Parathyroid adenoma (tissue), 2 donors: Measurements from ENCODE around the gene IMMP2L.

ENCODE experiments used
- H2AFZ ChIP-seq: fragments of 300-600 bp; sonication (generic); one replicate; pipeline ENCODE4 v1.7.0; 2017; ENCODE audit warnings: antibody characterized with exemption, mild to moderate bottlenecking
- H3K27ac ChIP-seq: fragments of 300-600 bp; sonication (generic); one replicate; pipeline ENCODE4 v1.7.0; 2017
- H3K27me3 ChIP-seq: fragments of 300-600 bp; sonication (generic); one replicate; pipeline ENCODE4 v1.7.0; 2017; ENCODE audit warnings: low read length; ENCODE audit not compliant: control insufficient read depth, insufficient read depth
- H3K36me3 ChIP-seq: fragments of 300-600 bp; sonication (generic); one replicate; pipeline ENCODE4 v1.7.0; 2017; ENCODE audit warnings: low read length; ENCODE audit not compliant: control insufficient read depth, insufficient read depth
- H3K4me1 ChIP-seq: fragments of 300-600 bp; sonication (generic); one replicate; pipeline ENCODE4 v1.7.0; 2017; ENCODE audit warnings: control low read depth
- H3K4me2 ChIP-seq: fragments of 300-600 bp; sonication (generic); one replicate; pipeline ENCODE4 v1.7.0; 2017; ENCODE audit warnings: low read length
- H3K4me3 ChIP-seq: fragments of 300-600 bp; sonication (generic); one replicate; pipeline ENCODE4 v1.7.0; 2017; ENCODE audit warnings: low read depth, low read length
- H3K79me2 ChIP-seq: fragments of 300-600 bp; sonication (generic); one replicate; pipeline ENCODE4 v1.7.0; 2017; ENCODE audit warnings: control low read depth
- H3K9ac ChIP-seq: fragments of 300-600 bp; sonication (generic); one replicate; pipeline ENCODE4 v1.7.0; 2017; ENCODE audit warnings: mild to moderate bottlenecking
- H3K9me3 ChIP-seq: fragments of 300-600 bp; sonication (generic); one replicate; pipeline ENCODE4 v1.7.0; 2017; ENCODE audit warnings: low read length; ENCODE audit not compliant: control insufficient read depth
- TF ChIP-seq, protein P1 (sequence below): fragments of 300-600 bp; sonication (generic); IDR thresholded peaks from one replicate; pipeline ENCODE4 v1.7.0; 2017; ENCODE audit warnings: antibody characterized with exemption, mild to moderate bottlenecking
- donor health status: primary hyperparathyroidism.

The IMMP2L gene

DNA sequence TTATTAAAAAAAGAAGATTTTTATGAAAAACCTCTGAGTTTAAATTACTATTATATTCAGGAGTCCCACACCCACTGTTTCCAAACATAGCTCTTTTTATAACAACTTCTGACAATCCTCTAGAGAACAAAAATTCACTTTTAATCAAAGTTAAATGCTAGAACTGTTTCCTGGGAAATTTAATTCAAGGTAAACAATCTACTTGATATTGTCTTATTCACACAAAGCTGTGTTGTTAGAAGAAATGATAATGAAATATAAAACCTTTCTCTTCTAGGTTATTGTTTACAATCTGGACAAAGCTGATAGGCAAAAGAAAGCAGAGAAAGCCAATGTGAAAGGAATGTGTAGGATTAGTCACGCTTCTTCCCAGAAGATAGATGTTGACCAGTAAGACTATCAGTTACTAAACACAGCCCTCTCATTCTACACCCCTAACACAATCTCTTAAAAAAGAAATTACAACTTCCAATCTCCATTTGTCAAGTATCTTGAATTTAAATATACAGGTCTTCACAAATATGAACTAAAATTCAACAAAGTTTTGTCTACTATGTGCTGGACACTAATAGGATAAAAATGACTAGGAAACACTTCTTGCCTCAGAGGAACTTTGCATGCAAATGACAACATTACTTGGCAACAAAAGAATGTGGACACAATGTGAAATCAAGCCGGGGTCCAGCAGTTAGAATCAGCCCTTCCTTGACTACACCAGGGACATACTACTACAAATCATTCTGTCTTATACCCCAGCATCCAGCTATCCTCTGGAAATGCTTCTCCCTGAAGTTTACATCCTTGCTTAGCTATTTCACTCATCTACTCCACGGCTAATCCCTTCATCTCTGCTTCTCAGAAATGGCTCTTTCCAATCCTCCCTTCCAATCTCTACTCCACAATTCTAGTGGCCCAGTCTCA, 123.7 kb downstream of the IMMP2L start:
- no peak overlapping the region for H3K4me3 ChIP-seq
- TF ChIP-seq, protein P1, sequence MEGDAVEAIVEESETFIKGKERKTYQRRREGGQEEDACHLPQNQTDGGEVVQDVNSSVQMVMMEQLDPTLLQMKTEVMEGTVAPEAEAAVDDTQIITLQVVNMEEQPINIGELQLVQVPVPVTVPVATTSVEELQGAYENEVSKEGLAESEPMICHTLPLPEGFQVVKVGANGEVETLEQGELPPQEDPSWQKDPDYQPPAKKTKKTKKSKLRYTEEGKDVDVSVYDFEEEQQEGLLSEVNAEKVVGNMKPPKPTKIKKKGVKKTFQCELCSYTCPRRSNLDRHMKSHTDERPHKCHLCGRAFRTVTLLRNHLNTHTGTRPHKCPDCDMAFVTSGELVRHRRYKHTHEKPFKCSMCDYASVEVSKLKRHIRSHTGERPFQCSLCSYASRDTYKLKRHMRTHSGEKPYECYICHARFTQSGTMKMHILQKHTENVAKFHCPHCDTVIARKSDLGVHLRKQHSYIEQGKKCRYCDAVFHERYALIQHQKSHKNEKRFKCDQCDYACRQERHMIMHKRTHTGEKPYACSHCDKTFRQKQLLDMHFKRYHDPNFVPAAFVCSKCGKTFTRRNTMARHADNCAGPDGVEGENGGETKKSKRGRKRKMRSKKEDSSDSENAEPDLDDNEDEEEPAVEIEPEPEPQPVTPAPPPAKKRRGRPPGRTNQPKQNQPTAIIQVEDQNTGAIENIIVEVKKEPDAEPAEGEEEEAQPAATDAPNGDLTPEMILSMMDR = no peak

DNA sequence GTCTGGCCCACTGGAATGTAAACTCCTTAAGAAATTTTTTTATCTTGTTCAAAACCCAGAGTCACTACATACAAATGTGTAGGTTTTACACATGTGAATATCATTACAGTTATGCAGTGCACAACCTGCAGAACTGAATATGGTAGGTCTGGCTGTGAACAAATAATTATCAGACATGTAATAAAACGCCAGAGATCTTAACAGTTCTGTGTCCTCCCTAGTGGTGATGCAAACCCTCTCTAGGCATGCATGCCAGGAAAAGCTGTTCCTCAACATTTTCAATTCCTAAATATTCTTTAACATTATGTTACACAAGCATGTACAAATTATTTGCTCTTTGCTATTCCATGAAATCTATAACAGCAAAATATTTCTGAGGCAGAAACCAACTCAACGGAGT, 124.6 kb downstream of the IMMP2L start:
- no peaks in the 10 kb centered on the region for H3K4me1 ChIP-seq
- H3K4me2 ChIP-seq = no peak overlapping the region
- H3K27me3 ChIP-seq = no peaks in the 10 kb centered on the region

More for the DNA sequence above, 123.7 kb downstream of the IMMP2L start:
- Histone ChIP-seq H3K9me3 (no peaks in the 10 kb centered on the region), H3K4me2 (no peak overlapping the region), H3K79me2 (no peaks in the 10 kb centered on the region), H3K9ac (no peak overlapping the region), H3K27ac (no peak overlapping the region), H3K4me1 (no peaks in the 10 kb centered on the region), H3K27me3 (no peaks in the 10 kb centered on the region), H2AFZ (no peak overlapping the region), H3K36me3 (no peaks in the 10 kb centered on the region)

DNA sequence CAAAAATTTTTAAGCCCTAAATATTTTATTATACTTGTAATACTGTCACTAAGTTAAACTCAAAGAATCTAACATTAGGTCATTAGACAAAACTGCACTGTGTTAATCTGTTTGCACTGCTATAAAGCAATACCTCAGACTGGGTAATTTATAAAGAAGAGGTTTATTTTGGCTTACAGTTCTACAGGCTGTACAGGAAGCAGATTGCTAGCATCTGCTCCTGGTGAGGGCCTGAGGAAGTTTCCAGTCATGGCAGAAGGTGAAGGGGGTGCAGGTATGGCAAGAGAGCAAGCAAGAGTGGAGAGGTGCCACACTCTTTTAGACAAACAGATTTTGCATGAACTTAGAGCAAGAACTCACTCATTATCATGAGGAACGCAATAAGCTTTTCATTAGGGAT, 125.7 kb downstream of the IMMP2L start:
- TF ChIP-seq, protein P1 = no peak
- no peaks in the 10 kb centered on the region for H3K79me2 ChIP-seq
- H3K9ac ChIP-seq = no peak overlapping the region
- H3K27ac ChIP-seq = no peak overlapping the region
- no peak overlapping the region for H2AFZ ChIP-seq
- H3K4me3 ChIP-seq = no peak overlapping the region
- no peaks in the 10 kb centered on the region for H3K9me3 ChIP-seq
- no peaks in the 10 kb centered on the region for H3K27me3 ChIP-seq
- H3K4me1 ChIP-seq = no peaks in the 10 kb centered on the region
- H3K36me3 ChIP-seq = no peaks in the 10 kb centered on the region
- H3K4me2 ChIP-seq = no peak overlapping the region

More for the DNA sequence above, 124.6 kb downstream of the IMMP2L start:
- H3K4me3 ChIP-seq = no peak overlapping the region
- H3K27ac ChIP-seq = no peak overlapping the region
- H2AFZ ChIP-seq = no peak overlapping the region
- no peaks in the 10 kb centered on the region for H3K36me3 ChIP-seq
- no peaks in the 10 kb centered on the region for H3K9me3 ChIP-seq
- TF ChIP-seq, protein P1 = no peak
- H3K79me2 ChIP-seq = no peaks in the 10 kb centered on the region
- no peak overlapping the region for H3K9ac ChIP-seq

DNA sequence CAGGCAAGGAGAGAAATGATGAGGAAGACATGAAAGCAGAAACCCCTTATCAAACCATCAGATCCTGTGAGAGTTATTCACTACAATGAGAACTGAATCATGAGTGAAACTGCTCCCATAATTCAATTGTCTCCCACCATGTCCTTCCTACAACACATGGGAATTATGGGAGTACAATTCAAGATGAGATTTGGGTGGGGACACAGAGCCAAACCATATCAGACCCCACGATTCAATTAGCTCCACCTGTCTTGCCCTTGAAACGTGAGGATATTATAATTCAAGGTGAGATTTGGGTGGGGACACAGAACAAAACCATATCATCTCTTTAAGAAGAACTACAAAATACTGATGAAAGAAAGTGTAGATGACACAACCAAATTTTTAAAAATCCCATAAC, 128.9 kb downstream of the IMMP2L start:
- no peaks in the 10 kb centered on the region for H3K9me3 ChIP-seq
- no peaks in the 10 kb centered on the region for H3K27me3 ChIP-seq
- no peak overlapping the region for H3K4me2 ChIP-seq
- no peaks in the 10 kb centered on the region for H3K79me2 ChIP-seq
- no peaks in the 10 kb centered on the region for H3K4me1 ChIP-seq
- no peak overlapping the region for H3K4me3 ChIP-seq
- no peaks in the 10 kb centered on the region for H3K36me3 ChIP-seq
- no peak overlapping the region for H2AFZ ChIP-seq
- no peak overlapping the region for H3K27ac ChIP-seq
- TF ChIP-seq, protein P1 = no peak
- H3K9ac ChIP-seq = no peak overlapping the region
